CD8-positive, alpha-beta memory T cell (primary cell): Measurements from ENCODE around the gene RPS19BP1. TPM values are rescaled to one million over a fixed set of nuclear protein-coding genes. Genes with fewer than 3 reads are reported as not detected.
A peak's percentile ranks its signal among the peaks of the same experiment; 100 is the strongest.

Source experiments
- CTCF ChIA-PET: fragments of 350-600 bp; sonication (Branson Sonifier 250); formaldehyde crosslinking; loops from one replicate; lab custom pipeline; 2021; ENCODE audit warnings: antibody characterized with exemption; lab: Charles Lee
- POLR2A ChIA-PET: fragments of 350-600 bp; sonication (Branson Sonifier 250); formaldehyde crosslinking; loops from one replicate; lab custom pipeline; 2021; ENCODE audit warnings: antibody characterized with exemption; lab: Charles Lee
- DNase-seq, 5 donors: peaks; one replicate each; pipeline versions ENCODE4 v3.0.0 to v3.0.0-alpha.2; 2020 to 2022; ENCODE audit warnings: mixed read lengths in 1 of 5
- H3K27ac ChIP-seq: one replicate; pipeline ENCODE4 v1.7.0; 2013; ENCODE audit warnings: low read depth, mild to moderate bottlenecking, low read length, moderate library complexity
- H3K27me3 ChIP-seq: 2 replicates; pipeline ENCODE4 v1.7.0; 2013; ENCODE audit warnings: low read length, mild to moderate bottlenecking; ENCODE audit not compliant: insufficient read depth, poor library complexity, severe bottlenecking
- H3K36me3 ChIP-seq: 2 replicates; pipeline ENCODE4 v1.7.0; 2013; ENCODE audit warnings: mild to moderate bottlenecking, low read length, moderate library complexity; ENCODE audit not compliant: insufficient read depth
- H3K4me1 ChIP-seq: 2 replicates; pipeline ENCODE4 v1.7.0; 2013; ENCODE audit warnings: mild to moderate bottlenecking, low read length, moderate library complexity; ENCODE audit not compliant: insufficient read depth
- H3K4me3 ChIP-seq: 2 replicates; pipeline ENCODE4 v1.7.0; 2013; ENCODE audit warnings: mild to moderate bottlenecking, low read length
- H3K9me3 ChIP-seq: 2 replicates; pipeline ENCODE4 v1.7.0; 2013; ENCODE audit warnings: mild to moderate bottlenecking, low read length
- H3K27ac Mint-ChIP-seq, 8 donors: one replicate each; pipeline ENCODE4 v1.8.0; 2020 to 2021; ENCODE audit warnings: mixed read lengths in 8 of 8, mild to moderate bottlenecking in 6 of 8, inconsistent platforms in 3 of 8, moderate library complexity in 3 of 8
- H3K27me3 Mint-ChIP-seq, 2 donors: one replicate each; pipeline ENCODE4 v1.8.0; 2020 to 2021; ENCODE audit warnings: mixed read lengths in 2 of 2, mild to moderate bottlenecking in 1 of 2, moderate library complexity in 1 of 2
- H3K36me3 Mint-ChIP-seq, 3 donors: one replicate each; pipeline ENCODE4 v1.8.0; 2020 to 2021; ENCODE audit warnings: mixed read lengths in 3 of 3, inconsistent platforms in 1 of 3, mild to moderate bottlenecking in 1 of 3
- H3K4me1 Mint-ChIP-seq, 3 donors: one replicate each; pipeline ENCODE4 v1.8.0; 2020 to 2021; ENCODE audit warnings: mixed read lengths in 3 of 3, inconsistent platforms in 1 of 3, mild to moderate bottlenecking in 1 of 3
- H3K4me3 Mint-ChIP-seq, 7 donors: one replicate each; pipeline ENCODE4 v1.8.0; 2020 to 2021; ENCODE audit warnings: mixed read lengths in 7 of 7, mild to moderate bottlenecking in 6 of 7, moderate library complexity in 4 of 7, inconsistent platforms in 2 of 7
- H3K9me3 Mint-ChIP-seq, 5 donors: one replicate each; pipeline ENCODE4 v1.8.0; 2020 to 2022; ENCODE audit warnings: mixed read lengths in 5 of 5, mild to moderate bottlenecking in 3 of 5, moderate library complexity in 2 of 5, inconsistent platforms in 1 of 5
- polyA plus RNA-seq: library from polyadenylated mRNA; unstranded; fragments of 300-500 nt; fragmentation: Illumina TruSeq; gene quantifications from one replicate; pipeline ENCODE4 v1.2.3, GENCODE V29; 2021
- total RNA-seq, 2 experiments: library from RNA; stranded (reverse); gene quantifications; one replicate each; pipeline ENCODE4 v1.2.3, GENCODE V29; 2021

The RPS19BP1 gene
- total and polyA plus RNA-seq, 3 experiments from 2014 or later, result 128 to 160 (median 158) TPM

DNA sequence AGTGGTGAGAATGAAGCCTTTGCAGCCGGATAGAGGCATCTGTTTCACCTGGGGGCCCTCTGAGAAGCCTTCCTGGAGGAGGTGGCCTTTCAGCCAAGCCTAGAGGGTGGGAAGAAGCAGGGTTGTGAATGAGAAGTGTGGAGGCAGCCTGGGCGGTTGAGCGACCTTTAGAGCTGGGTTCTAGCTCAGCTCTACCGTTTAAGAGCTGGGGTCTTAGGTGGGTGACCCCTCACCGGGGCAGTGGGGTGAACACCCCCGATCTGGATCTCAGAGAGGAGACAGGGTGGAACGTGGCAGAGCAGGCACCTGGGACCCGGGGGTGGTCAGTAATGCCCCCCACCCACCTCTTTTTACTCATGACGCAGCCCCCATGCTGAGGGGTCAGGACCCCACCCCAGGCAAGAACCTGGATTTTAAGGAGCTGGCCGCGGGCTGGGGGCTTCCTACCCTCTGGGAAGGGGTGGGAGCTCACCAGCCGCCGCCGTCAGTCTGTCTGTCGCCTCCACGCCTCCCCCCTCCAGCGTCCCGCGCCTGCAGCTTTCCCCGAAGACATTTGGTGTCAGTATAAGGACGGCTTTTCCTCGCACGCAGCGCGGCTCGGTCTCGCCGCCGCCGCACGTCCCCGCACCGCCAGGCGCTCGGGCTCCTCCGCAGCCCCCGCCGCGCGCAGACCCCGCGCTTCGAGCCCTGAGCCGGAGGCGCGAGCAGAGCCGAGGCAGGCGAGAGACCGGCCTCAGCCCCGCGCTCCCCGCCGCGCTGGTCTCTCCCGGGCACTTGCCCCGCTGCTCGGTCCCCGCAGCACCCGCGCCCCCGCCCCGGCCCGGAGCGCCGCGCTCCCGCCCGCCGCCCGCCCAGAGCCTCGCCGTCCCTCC lies 24.7 kb upstream of the RPS19BP1 start:
- Histone ChIP-seq H3K36me3 (no peaks in the 10 kb centered on the region), H3K9me3 (no peaks in the 10 kb centered on the region), H3K27me3 (peaks cover 29% of the 10 kb centered on the region), H3K27ac (no peak overlapping the region), H3K4me1 (no peaks in the 10 kb centered on the region), H3K4me3 (no peak overlapping the region)
- CTCF ChIA-PET, result interaction anchor here (0.8 to 1.4 kb wide), 3 partner anchors 23 to 478 kb away, joined by 4 to 5 read pairs (median 4); no protein-coding TSS in a partner anchor
- DNase-seq, result peak in 2 of 5 donors; percentile 16 to 47
- POLR2A ChIA-PET, result interaction anchor here (0.6 kb wide), 1 partner anchor 16 kb away, joined by 4 read pairs; no protein-coding TSS in a partner anchor
- peak overlapping the region in 6 of 7 donors; percentile 5 to 84 (median 64) for H3K4me3 Mint-ChIP-seq
- H3K9me3 Mint-ChIP-seq, result peaks cover 0 to 1% (median 0%) of the 10 kb centered on the region in 5 donors
- peaks cover 48 to 54% of the 10 kb centered on the region in 2 donors for H3K27me3 Mint-ChIP-seq
- H3K36me3 Mint-ChIP-seq, result no peaks in the 10 kb centered on the region
- H3K27ac Mint-ChIP-seq, result no peak overlapping the region
- H3K4me1 Mint-ChIP-seq, result peaks cover 5 to 14% (median 11%) of the 10 kb centered on the region in 3 donors

DNA sequence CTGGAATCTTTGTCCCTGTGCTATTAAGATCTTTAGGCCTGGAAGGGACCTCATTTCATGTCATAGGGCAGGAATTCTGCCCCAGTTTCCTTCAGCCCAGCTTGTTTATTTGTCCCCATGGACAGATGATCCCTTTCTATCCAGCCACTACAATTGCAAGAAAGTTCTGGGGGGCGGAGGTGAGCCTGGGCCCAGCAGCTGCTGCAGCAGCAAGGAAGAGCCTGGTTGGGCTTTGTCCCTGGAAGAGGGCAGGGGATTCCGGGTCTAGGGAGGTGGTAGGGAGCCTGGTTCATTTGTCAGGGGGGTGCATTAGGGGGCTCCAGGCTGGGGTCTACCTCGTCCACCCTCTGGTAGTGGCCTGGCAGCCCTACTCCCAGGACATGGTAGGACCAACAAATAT lies 21.6 kb upstream of the RPS19BP1 start:
- ChIA-PET CTCF (no interaction called here), POLR2A (no interaction called here)
- no peak overlapping the region for H3K4me3 ChIP-seq
- no peaks in the 10 kb centered on the region for H3K4me1 ChIP-seq
- no peaks in the 10 kb centered on the region for H3K36me3 ChIP-seq
- peaks cover 26% of the 10 kb centered on the region for H3K27me3 ChIP-seq
- Mint-ChIP-seq H3K27ac (no peak overlapping the region), H3K36me3 (no peaks in the 10 kb centered on the region), H3K27me3 (peaks cover 55 to 60% of the 10 kb centered on the region in 2 donors), H3K4me1 (peaks cover 5 to 14% (median 7%) of the 10 kb centered on the region in 3 donors), H3K4me3 (no peak overlapping the region), H3K9me3 (peaks cover 0 to 1% (median 0%) of the 10 kb centered on the region in 5 donors)
- H3K9me3 ChIP-seq, result no peaks in the 10 kb centered on the region
- no peak for DNase-seq
- no peak overlapping the region for H3K27ac ChIP-seq

DNA sequence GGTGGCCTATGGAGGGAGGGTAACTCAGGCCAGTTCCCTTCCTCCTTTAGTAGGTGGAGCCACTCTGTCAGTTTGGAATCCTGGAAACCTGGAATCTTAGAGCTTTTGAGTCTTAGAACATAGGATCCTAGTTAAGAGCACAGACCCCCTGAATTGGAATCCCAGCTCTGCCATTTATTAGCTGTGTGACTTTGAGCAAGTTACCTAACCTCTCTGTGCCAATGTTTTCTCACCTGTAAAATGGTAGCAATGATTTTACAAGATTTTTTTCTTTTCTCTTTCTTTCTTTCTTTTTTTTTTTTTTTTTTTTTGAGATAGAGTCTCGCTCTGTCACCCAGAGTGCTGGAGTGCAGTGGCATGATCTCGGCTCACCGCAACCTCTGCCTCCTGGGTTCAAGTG lies 20.9 kb upstream of the RPS19BP1 start:
- H3K36me3 ChIP-seq, result no peaks in the 10 kb centered on the region
- no peak overlapping the region for H3K27ac ChIP-seq
- no peak overlapping the region for H3K4me3 ChIP-seq
- Mint-ChIP-seq H3K27me3 (peaks cover 52 to 55% of the 10 kb centered on the region in 2 donors), H3K36me3 (no peaks in the 10 kb centered on the region), H3K4me1 (peaks cover 5 to 12% (median 7%) of the 10 kb centered on the region in 3 donors), H3K9me3 (peaks cover 0 to 1% (median 0%) of the 10 kb centered on the region in 5 donors), H3K27ac (no peak overlapping the region), H3K4me3 (no peak overlapping the region)
- ChIA-PET POLR2A (interaction anchor here (0.6 kb wide), 1 partner anchor 1784 kb away, joined by 4 read pairs; no protein-coding TSS in a partner anchor), CTCF (no interaction called here)
- peaks cover 20% of the 10 kb centered on the region for H3K27me3 ChIP-seq
- H3K4me1 ChIP-seq, result no peaks in the 10 kb centered on the region
- DNase-seq, result no peak
- H3K9me3 ChIP-seq, result no peaks in the 10 kb centered on the region

DNA sequence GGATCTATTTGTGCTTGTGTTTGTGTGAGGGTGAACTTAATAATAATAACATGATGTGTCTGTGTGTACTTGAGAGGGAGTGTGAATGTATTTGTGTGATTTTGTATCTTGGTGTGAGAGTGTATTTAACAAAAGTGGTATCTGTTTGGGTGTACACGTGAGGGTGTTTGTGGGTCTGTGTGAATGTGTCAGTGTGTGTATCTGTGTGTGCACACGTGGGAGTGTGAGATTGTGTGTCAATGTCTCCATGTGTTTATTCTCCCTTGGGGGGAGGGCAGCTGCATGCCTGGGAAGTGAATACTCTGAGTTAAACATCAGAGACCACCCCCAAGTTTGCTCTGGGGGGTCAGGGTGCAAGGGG lies 15.0 kb upstream of the RPS19BP1 start:
- Mint-ChIP-seq H3K4me3 (no peak overlapping the region), H3K27me3 (peaks cover 44 to 60% of the 10 kb centered on the region in 2 donors), H3K36me3 (peaks cover 0 to 4% (median 2%) of the 10 kb centered on the region in 3 donors), H3K4me1 (peaks cover 20 to 29% (median 26%) of the 10 kb centered on the region in 3 donors), H3K27ac (no peak overlapping the region), H3K9me3 (no peaks in the 10 kb centered on the region)
- H3K27me3 ChIP-seq, result no peaks in the 10 kb centered on the region
- ChIA-PET CTCF (interaction anchor here (1.0 kb wide), 1 partner anchor 13 kb away, joined by 3 read pairs; no protein-coding TSS in a partner anchor), POLR2A (no interaction called here)
- no peaks in the 10 kb centered on the region for H3K9me3 ChIP-seq
- no peak for DNase-seq
- no peak overlapping the region for H3K27ac ChIP-seq
- no peak overlapping the region for H3K4me3 ChIP-seq
- H3K4me1 ChIP-seq, result peaks cover 24% of the 10 kb centered on the region
- H3K36me3 ChIP-seq, result no peaks in the 10 kb centered on the region

DNA sequence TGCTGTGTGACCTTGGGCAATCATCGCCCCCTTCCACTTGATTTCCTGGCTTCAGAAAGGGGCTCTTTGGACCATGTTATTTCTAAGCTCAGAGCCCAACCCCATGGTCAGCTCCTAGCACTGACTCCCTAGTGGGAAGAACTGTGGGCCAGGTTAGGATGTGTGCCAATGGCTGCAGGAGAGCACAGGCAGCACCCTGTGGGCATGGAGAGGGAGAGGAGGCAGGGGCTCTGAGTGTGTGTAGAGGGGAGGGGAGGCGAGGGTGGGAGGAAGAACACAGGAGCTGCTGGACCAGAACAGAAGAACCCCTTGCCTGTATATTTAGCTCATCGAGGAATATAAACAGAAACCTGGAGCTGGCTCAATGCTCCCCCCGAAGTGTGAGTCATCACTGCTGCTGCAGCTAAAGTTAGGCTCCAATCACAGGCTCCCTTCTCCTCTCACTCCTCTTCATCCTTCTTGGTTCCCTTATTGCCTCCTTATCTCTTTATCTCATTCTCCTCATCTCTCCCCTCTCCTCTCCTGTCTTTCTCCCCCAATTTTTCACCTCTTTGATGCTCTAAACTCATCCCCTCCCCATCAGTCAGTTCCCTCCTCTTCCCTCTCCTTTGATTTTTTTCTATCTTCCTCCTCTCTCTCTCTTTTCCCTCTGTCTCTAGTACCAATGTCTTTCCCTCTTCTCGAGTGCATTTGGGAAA lies 14.5 kb upstream of the RPS19BP1 start:
- peaks cover 40 to 56% of the 10 kb centered on the region in 2 donors for H3K27me3 Mint-ChIP-seq
- Histone ChIP-seq H3K4me1 (peaks cover 24% of the 10 kb centered on the region), H3K36me3 (no peaks in the 10 kb centered on the region), H3K27ac (no peak overlapping the region), H3K9me3 (no peaks in the 10 kb centered on the region), H3K4me3 (no peak overlapping the region), H3K27me3 (no peaks in the 10 kb centered on the region)
- POLR2A ChIA-PET, result no interaction called here
- H3K27ac Mint-ChIP-seq, result no peak overlapping the region
- peaks cover 0 to 4% (median 2%) of the 10 kb centered on the region in 3 donors for H3K36me3 Mint-ChIP-seq
- H3K4me3 Mint-ChIP-seq, result peak overlapping the region in 1 of 7 donors; percentile 11
- peaks cover 20 to 29% (median 26%) of the 10 kb centered on the region in 3 donors for H3K4me1 Mint-ChIP-seq
- H3K9me3 Mint-ChIP-seq, result no peaks in the 10 kb centered on the region
- CTCF ChIA-PET, result no interaction called here
- no peak for DNase-seq

DNA sequence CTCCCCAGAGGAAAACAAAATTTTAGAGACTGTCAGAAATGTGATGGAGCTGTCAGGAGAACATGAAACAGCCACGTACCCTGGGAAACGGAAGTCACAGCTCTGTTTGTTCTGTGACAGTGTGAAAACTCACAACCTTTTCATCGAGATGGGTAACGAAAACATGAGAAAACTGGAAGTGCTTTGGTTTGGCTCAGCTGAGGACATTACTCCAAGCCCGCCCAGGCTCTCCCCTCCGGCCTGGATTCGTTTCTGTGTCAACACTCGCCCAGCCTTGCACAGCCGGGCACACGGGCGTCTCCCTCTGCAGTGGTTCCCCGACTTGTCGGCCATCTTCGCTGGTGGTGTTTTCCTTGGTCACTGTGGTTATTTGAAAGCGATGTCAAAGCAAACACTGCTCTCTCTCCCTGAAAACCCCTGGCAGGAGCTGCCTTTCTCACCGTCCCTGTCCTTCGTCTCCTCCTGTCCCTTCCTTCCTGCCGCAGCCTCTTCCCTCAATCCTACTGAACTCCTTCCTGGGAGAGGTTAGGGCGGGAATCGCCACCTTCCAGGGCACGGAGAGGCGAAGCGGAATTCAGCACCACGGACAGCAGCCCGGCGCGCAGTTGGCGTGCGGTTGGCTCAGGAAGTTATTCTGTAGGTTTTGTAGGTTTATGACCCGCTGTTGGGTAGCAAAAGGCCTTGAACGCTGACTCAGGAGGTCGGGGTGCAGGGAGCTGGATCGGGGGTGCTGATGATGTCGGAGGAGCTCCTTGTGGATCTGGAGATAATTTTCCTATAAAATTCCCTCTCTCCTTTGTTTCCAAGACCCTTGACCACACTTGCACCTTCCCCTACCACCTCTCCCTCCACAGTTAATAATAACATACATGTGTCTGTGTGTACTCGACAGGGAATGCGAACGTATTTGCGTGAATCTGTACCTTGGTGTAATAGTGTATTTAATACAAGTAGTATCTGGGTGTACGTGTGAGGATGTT lies 13.1 kb upstream of the RPS19BP1 start:
- CTCF ChIA-PET, result interaction anchor here (1.1 to 2.3 kb wide), 3 partner anchors 11 to 479 kb away, joined by 3 to 14 read pairs (median 9); no protein-coding TSS in a partner anchor
- H3K27me3 ChIP-seq, result no peaks in the 10 kb centered on the region
- DNase-seq, result peak; percentile 48 to 73 (median 51)
- H3K27ac Mint-ChIP-seq, result peak overlapping the region in 3 of 8 donors; percentile 16 to 65 (median 37)
- peak overlapping the region; percentile 11 to 87 (median 75) for H3K4me3 Mint-ChIP-seq
- peak overlapping the region; percentile 27 for H3K4me3 ChIP-seq
- POLR2A ChIA-PET, result no interaction called here
- H3K9me3 Mint-ChIP-seq, result no peaks in the 10 kb centered on the region
- no peak overlapping the region for H3K27ac ChIP-seq
- peaks cover 0 to 4% (median 2%) of the 10 kb centered on the region in 3 donors for H3K36me3 Mint-ChIP-seq
- H3K9me3 ChIP-seq, result no peaks in the 10 kb centered on the region
- peaks cover 24% of the 10 kb centered on the region for H3K4me1 ChIP-seq
- H3K27me3 Mint-ChIP-seq, result peaks cover 33 to 47% of the 10 kb centered on the region in 2 donors
- H3K4me1 Mint-ChIP-seq, result peaks cover 20 to 29% (median 26%) of the 10 kb centered on the region in 3 donors
- H3K36me3 ChIP-seq, result no peaks in the 10 kb centered on the region

DNA sequence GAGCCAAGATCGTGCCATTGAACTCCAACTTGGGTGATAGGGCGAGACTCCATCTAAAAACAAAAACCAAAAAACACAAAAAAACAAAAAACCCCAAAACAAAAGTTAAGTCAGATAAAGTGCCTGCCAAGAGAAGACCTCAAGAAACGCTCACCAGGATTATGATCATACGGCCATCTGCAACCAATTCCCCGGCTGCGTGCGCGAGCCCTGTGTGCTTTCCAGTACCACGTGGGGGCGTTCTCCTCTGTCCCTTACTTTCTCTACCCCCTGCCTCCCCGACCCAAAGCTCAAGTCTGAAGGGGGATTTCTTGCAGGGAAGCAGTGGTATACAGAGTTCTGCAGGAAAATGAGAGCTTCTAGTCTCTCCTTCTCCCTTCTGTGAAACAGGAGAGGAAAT lies 10.5 kb upstream of the RPS19BP1 start:
- ChIA-PET POLR2A (no interaction called here), CTCF (no interaction called here)
- no peaks in the 10 kb centered on the region for H3K36me3 ChIP-seq
- H3K9me3 Mint-ChIP-seq, result no peaks in the 10 kb centered on the region
- no peak overlapping the region for H3K4me3 ChIP-seq
- peaks cover 0 to 4% (median 2%) of the 10 kb centered on the region in 3 donors for H3K36me3 Mint-ChIP-seq
- no peak for DNase-seq
- H3K4me1 Mint-ChIP-seq, result peaks cover 20 to 29% (median 26%) of the 10 kb centered on the region in 3 donors
- H3K27me3 Mint-ChIP-seq, result peaks cover 18 to 34% of the 10 kb centered on the region in 2 donors
- H3K27ac ChIP-seq, result no peak overlapping the region
- H3K27ac Mint-ChIP-seq, result no peak overlapping the region
- H3K27me3 ChIP-seq, result no peaks in the 10 kb centered on the region
- peaks cover 24% of the 10 kb centered on the region for H3K4me1 ChIP-seq
- no peaks in the 10 kb centered on the region for H3K9me3 ChIP-seq
- H3K4me3 Mint-ChIP-seq, result no peak overlapping the region
